Ascending aorta (tissue), 2 donors: Measurements from ENCODE around the gene GPC5. TPM values are rescaled to one million over a fixed set of nuclear protein-coding genes. Genes with fewer than 3 reads are reported as not detected.

Experiments
- DNase-seq, 2 donors: peaks; one replicate each; pipeline ENCODE4 v3.0.0-alpha.2; 2019; ENCODE audit warnings: low spot score in 2 of 2
- H3K27ac ChIP-seq, 2 donors: fragments of 200-600 bp; sonication (generic); one replicate each; pipeline ENCODE4 v1.5.1; 2016 to 2017; ENCODE audit warnings: mild to moderate bottlenecking in 1 of 2
- H3K27me3 ChIP-seq: fragments of 200-600 bp; sonication (generic); one replicate; pipeline ENCODE4 v1.5.1; 2017
- H3K36me3 ChIP-seq, 2 donors: fragments of 200-600 bp; sonication (generic); one replicate each; pipeline ENCODE4 v1.5.1; 2016
- H3K4me1 ChIP-seq, 2 donors: fragments of 200-600 bp; sonication (generic); one replicate each; pipeline ENCODE4 v1.5.1; 2016 to 2017; ENCODE audit warnings: mild to moderate bottlenecking in 1 of 2
- H3K4me3 ChIP-seq, 2 donors: fragments of 200-600 bp; sonication (generic); one replicate each; pipeline ENCODE4 v1.5.1; 2016 to 2017; ENCODE audit warnings: mild to moderate bottlenecking in 1 of 2
- H3K9me3 ChIP-seq, 2 donors: fragments of 200-600 bp; sonication (generic); one replicate each; pipeline ENCODE4 v1.5.1; 2016
- CTCF ChIP-seq, 3 experiments: fragments of 200-600 bp in 2 of 3; fragments of 450-650 bp in 1 of 3; sonication (generic) in 2 of 3; IDR thresholded peaks; one replicate each; pipeline ENCODE4 v1.5.1; 2016 to 2019; ENCODE audit warnings: antibody characterized with exemption in 3 of 3, mild to moderate bottlenecking in 1 of 3, moderate library complexity in 1 of 3
- intact Hi-C: fragments of 100-400 bp; cut with DNase I; formaldehyde crosslinking; loops from one replicate; pipeline ENCODE4 v1.15.1; 2023
- total RNA-seq: library from RNA; depleted of rRNA; stranded (reverse); fragments of >200 nt; gene quantifications from one replicate; pipeline ENCODE4 v1.1.0, GENCODE V29; 2016

GPC5 gene
- total RNA-seq, 1 donor from 2014 or later: not detected

GRCh38 chr13:92136449-92137155 is 738.2 kb downstream of the GPC5 start:
- intact Hi-C loops: no loop called here
- TF ChIP-seq CTCF (IDR thresholded peaks at IDR 0.05): no peak
- Histone ChIP-seq H3K36me3 (no peaks in the 10 kb centered on the region), H3K27me3 (no peaks in the 10 kb centered on the region), H3K27ac (no peak overlapping the region), H3K4me1 (no peaks in the 10 kb centered on the region), H3K4me3 (no peak overlapping the region), H3K9me3 (no peaks in the 10 kb centered on the region)
- no peak for DNase-seq

GRCh38 chr13:92137520-92137919 is 739.1 kb downstream of the GPC5 start:
- Histone ChIP-seq H3K27ac (no peak overlapping the region), H3K4me3 (no peak overlapping the region), H3K27me3 (no peaks in the 10 kb centered on the region), H3K36me3 (no peaks in the 10 kb centered on the region), H3K4me1 (no peaks in the 10 kb centered on the region), H3K9me3 (no peaks in the 10 kb centered on the region)
- no peak for TF ChIP-seq CTCF (IDR thresholded peaks at IDR 0.05)
- intact Hi-C loops: no loop called here
- no peak for DNase-seq

- DNase-seq: no peak
- Histone ChIP-seq H3K9me3 (no peaks in the 10 kb centered on the region), H3K4me1 (no peaks in the 10 kb centered on the region), H3K27ac (no peak overlapping the region), H3K27me3 (no peaks in the 10 kb centered on the region), H3K4me3 (no peak overlapping the region), H3K36me3 (no peaks in the 10 kb centered on the region)
- intact Hi-C loops: no loop called here
- TF ChIP-seq CTCF (IDR thresholded peaks at IDR 0.05): no peak
Measured at GRCh38 chr13:92143766-92144165, 745.3 kb downstream of the GPC5 start.

- Histone ChIP-seq H3K4me3 (no peak overlapping the region), H3K27me3 (no peaks in the 10 kb centered on the region), H3K4me1 (no peaks in the 10 kb centered on the region), H3K9me3 (no peaks in the 10 kb centered on the region), H3K36me3 (no peaks in the 10 kb centered on the region), H3K27ac (no peak overlapping the region)
- no peak for TF ChIP-seq CTCF (IDR thresholded peaks at IDR 0.05)
- DNase-seq: no peak
- intact Hi-C loops: no loop called here
Measured at GRCh38 chr13:92150606-92151005, 752.2 kb downstream of the GPC5 start.

- Histone ChIP-seq H3K4me3 (no peak overlapping the region), H3K36me3 (no peaks in the 10 kb centered on the region), H3K27ac (no peak overlapping the region), H3K27me3 (no peaks in the 10 kb centered on the region), H3K4me1 (no peaks in the 10 kb centered on the region), H3K9me3 (no peaks in the 10 kb centered on the region)
- intact Hi-C loops: no loop called here
- no peak for DNase-seq
- no peak for TF ChIP-seq CTCF (IDR thresholded peaks at IDR 0.05)
Measured at GRCh38 chr13:92158346-92158745, 759.9 kb downstream of the GPC5 start.

- no peak overlapping the region for H3K27ac ChIP-seq
- no peak overlapping the region for H3K4me3 ChIP-seq
- DNase-seq: no peak
- H3K36me3 ChIP-seq: no peaks in the 10 kb centered on the region
- intact Hi-C loops: no loop called here
- no peaks in the 10 kb centered on the region for H3K27me3 ChIP-seq
- H3K9me3 ChIP-seq: no peaks in the 10 kb centered on the region
- no peaks in the 10 kb centered on the region for H3K4me1 ChIP-seq
- no peak for TF ChIP-seq CTCF (IDR thresholded peaks at IDR 0.05)
Measured at GRCh38 chr13:92164822-92165221, 766.4 kb downstream of the GPC5 start.
